ENCODE measurements around the gene ADARB2. TPM values are rescaled to one million over a fixed set of nuclear protein-coding genes. Genes with fewer than 3 reads are reported as not detected.
"Not testable (repeated sequence)": the region's sequence is repeated elsewhere in the genome, so short reads cannot be mapped to it uniquely, and the experiment has no call there.

Gene ADARB2
- total RNA-seq, 1 donor from 2014 or later = 0.06 TPM

DNA sequence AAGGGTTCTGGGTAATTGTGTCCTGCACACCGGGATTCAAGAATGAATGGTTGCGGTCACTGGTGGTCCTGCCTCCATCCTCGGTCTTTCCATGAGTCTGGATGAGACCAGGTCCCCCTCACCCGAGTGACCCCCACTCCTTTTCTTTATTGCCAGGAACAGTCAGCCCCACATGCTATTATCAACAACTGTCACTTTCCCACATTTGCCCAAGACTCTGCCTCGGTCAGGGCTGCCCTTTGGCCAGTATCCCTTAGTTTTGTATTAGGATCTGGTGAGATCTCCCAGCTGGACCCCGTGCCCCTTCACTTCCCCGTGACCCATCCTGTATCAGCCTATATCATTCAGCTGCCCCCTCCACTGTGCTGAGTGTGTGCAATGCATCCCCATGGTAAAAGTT is 288.3 kb downstream of the ADARB2 start:
- no peak for DNase-seq (ENCODE audit: low spot score)

- DNase-seq (ENCODE audit: low spot score) = no peak
These were observed 288.9 kb downstream of the ADARB2 start for GRCh38 chr10:1448252-1448930.

DNA sequence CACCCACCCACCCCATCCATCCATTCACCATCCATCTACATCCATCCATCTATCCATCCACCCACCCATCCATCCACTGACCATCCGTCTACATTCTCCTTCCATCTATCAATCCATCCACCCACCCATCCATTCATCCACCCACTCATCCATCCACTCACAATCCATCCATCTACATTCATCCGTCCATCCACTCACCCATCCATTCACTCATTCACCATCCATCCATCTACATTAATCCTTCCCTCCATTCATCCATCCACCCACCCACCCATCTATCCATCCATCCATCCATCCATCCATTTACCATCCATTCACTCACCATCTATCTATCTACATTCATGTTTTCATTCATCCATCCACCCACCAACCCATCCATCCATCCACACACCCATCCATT is 292.5 kb downstream of the ADARB2 start:
- no peak for DNase-seq (ENCODE audit: low spot score)

GRCh38 chr10:1440897-1441296 is 296.4 kb downstream of the ADARB2 start:
- DNase-seq (ENCODE audit: low spot score) = no peak

DNA sequence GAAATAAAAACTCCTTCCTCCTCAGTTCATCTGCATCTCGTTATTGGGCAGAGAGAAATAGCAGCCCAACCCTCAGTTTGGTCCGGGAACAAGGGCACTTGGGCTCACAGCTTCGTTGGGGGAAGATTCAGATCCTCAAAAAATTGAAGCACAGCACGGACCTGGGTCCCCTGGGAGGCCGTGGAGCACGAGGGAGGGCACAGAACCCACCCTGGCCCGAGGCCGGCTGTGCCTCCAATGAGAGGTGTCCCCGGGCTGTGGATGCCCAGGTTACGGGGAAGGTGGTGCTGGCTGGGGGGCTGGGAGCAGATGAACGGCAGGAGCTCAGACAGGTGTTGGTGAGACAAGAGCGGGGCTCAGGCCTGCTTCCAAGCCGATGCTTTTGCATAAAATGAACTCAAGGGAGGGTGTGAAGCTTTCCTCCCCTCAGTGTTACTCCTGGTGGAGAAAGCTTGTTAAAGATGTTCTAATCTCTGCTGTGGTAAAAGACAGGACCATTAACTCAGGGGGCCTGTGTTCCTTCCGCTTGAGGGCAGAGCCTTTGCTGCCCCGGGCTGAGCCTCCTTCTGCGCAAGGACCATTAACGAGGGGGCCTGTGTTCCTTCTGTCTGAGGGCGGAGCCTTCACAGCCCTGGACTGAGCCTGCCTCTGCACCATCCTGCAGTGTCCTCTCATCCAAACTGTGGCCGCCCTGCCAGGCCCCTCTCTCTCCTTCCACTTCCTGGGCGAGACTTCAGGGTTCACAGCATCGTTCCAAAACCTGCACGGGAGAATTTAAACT is 302.2 kb downstream of the ADARB2 start:
- no peak for DNase-seq (ENCODE audit: low spot score)

- no peak for DNase-seq (ENCODE audit: low spot score)
These were observed 303.1 kb downstream of the ADARB2 start for GRCh38 chr10:1434202-1434601.

DNA sequence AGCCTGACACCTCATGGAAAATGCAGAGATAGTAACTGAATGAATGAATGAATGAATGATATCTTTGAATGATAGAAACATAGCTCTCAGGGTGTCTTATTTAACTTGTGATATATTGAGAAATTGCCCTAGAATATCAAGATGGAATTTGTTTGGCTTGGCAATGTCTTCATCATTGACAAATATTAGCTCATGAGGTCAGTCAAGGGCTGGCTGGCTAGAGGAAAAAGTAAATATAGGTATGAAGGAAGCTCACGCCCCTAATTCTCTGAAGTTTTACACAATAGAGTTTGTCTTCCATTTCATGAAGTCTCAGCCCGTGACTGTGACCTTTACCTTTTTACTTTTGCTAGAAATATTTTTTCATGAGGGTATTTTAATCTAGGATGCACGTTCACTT is 305.2 kb downstream of the ADARB2 start:
- no peak for DNase-seq (ENCODE audit: low spot score)

DNA sequence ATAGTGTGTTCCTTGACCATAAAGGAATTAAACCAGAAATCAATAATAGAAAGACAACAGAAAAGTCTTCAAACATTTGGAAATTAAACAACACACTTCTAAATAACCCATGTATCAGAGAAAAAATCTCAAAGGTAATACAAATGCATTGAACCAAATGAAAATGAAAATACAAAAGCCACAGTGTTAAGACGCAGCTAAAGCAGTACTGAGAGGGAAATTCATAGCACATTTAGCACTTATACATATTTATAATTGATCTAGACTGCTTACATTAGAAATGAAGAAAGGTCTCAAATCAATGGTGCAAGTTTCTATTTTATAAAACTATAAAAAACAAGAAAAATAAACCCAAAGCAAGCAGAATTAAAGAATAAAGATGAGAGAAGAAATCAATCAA is 306.1 kb downstream of the ADARB2 start:
- DNase-seq (ENCODE audit: low spot score) = no peak

DNA sequence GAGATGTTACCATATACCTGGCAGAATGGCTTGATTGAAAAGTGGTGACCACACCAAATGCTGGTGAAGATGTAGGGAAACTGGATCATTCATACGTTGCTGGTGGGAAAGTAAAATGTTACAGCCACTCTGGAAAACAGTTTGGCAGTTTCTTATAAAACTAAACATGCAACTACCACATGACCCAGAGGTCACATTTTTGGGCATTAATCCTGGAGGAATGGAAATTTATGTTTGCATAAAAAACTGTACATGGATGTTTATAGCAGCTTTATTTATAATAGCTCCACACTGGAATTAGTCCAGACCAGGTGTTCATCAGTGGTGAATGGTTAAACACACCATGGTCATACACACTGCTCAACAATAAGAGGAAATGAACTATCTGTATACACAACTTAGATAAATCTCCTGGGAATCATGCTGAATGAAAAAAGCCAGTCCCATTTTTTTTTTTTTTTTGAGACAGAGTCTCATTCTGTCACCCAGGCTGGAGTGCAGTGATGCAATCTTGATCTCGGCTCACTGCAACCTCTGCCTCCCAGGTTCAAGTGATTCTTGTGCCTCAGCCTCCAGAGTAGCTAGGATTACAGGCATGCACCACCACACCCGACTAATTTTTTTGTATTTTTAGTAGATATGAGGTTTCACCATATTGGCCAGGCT is 309.7 kb downstream of the ADARB2 start:
- DNase-seq (ENCODE audit: low spot score) = not testable (repeated sequence)

GRCh38 chr10:1426786-1427185 is 310.5 kb downstream of the ADARB2 start:
- DNase-seq (ENCODE audit: low spot score) = no peak

GRCh38 chr10:1425879-1426278 is 311.4 kb downstream of the ADARB2 start:
- no peak for DNase-seq (ENCODE audit: low spot score)

DNA sequence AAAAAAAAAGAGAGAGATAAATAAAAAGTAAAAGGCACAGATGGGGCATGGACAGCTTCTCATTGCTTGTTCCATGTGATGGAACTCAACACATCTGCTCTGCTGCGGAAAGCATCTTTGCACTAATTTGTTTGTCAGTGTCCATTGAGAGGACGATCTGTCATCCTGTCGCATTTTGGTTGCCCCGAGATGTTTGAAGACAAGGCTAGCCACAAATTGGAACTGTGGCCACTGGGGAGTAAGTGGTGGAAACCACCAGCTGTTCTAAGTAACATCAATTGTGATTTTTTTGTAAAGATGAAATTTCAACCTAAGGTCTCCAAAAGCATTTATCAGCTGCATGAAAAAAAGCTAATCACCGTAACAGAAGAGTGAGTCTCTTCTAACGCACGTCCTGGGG is 312.7 kb downstream of the ADARB2 start:
- no peak for DNase-seq (ENCODE audit: low spot score)

DNA sequence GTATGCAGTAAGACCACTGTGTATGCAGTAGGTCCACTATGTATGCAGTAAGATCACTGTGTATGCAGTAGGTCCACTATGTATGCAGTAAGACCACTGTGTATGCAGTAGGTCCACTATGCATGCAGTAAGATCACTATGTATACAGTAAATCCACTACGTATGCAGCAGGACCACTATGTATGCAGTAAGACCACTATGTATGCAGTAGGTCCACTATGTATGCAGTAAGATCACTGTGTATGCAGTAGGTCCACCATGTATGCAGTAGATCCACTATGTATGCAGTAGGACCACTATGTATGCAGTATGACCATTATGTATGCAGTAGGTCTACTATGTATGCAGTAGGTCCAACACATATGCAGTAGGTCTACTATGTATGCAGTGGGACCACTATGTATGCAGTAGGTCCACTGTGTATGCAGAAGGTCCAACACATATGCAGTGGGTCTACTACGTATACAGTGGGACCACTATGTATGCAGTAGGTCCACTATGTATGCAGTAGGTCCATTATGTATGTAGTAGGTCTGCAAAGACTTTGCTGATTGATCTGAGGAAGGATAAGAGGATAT is 313.6 kb downstream of the ADARB2 start:
- DNase-seq (ENCODE audit: low spot score) = no peak

DNA sequence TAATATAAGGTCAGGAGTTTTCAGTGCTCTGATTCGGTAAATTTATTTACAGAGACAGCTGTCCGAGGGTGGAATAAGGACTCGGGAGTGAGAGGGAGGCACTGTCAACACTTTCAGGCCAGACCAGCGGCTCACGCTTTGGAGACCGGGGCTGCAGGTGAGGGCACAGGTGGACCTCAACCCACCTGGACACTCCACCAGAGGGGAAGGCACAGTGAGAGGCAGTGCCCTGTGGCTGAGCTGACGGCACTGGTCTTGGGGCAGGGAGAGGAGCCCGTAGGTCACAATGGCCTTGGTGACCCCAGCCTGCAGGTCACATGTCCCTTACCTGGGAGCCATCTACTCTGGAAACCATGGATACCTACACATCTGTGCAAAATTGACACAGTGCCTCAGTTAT is 315.1 kb downstream of the ADARB2 start:
- DNase-seq (ENCODE audit: low spot score) = no peak

DNA sequence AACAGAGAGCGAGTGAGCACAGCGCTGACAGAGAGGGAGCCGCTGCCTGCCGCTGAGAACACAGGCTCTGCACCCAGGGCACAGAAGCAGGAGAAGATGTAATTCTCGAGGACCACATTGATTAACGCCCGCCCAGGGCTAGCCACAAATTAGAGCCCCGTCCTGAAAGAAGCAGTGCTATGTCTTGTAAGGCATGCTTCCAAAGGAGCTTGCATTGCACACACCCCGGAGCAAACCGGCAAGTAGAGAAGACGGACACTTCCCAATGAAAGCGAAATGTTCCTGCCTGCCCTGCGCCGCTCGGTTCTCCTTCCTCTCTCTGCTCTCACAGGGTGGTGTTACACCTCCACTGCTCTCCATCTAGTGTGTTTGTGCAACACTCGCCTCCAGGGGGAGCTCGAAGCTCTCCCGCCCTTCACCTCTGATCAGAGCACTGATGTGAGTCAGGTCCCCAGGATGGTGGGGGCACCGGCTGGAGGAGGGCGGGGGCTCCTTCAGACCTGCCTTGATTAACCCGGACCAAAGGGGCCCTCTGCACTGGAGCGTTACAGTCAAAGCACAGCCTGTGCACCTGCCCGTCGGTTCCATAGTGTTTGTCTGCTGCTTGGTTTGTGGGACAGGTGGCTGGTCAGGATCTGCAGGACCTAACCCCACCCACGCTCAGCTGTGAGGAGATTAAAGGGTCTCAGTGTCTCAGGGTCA is 316.5 kb downstream of the ADARB2 start:
- no peak for DNase-seq (ENCODE audit: low spot score)

DNA sequence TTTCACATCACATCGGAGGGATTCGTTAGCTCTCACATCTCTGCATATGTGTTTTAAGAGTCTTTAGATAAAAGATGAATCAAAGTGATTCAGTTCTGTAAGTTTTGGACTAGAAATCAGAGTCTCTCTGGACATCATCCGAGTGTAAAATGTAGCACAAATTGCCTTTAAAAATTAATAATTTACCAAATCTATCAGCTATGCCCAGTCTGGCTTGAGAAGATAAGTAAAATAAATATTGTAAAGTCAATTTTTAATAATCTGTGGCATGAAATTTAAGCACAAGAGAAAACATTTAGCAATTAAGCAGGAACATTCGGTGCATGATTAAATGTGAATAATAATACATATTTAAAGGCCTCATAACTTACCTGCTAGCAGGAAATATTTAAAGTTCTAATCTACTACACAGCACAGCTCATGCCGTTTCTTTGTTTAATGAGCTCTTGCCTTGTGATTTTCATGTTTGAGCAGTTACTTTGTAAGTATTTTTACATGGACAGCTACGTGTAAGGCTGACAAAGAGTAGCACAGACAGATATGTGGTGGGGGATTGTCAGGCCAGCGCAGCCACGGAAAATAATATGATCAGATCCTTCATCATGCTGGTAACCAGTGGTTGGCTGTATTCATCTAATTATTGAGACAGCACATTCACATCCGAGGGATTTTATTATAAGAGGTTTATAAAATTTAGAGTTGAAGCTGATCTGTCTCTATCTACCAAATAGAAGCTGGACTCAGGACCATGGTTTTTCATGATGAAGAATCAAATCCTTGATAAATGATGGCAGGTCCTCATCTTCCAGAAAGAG is 317.3 kb downstream of the ADARB2 start:
- DNase-seq (ENCODE audit: low spot score) = no peak

GRCh38 chr10:1418031-1418550 is 319.2 kb downstream of the ADARB2 start:
- DNase-seq (ENCODE audit: low spot score) = peak; percentile 72

DNA sequence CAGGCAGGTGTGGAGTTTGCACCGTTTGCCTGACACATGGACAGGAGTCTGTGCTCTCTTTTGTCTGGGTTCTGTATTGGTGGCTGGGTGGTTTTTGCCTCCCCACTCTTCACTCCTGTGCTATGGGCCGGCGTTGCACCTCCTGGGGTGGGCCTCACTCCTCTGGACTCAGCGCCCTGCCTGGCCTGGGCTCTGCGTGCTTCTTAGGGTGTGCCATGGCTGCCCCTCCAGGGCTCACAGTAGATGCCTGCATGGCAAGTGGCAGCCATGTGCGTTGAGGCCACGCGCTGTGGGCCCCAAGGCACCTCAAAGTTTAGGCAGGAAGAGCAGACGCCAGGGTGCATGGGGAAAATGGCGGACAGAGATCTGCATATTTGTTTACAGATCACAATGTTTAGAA is 319.8 kb downstream of the ADARB2 start:
- no peak for DNase-seq (ENCODE audit: low spot score)

GRCh38 chr10:1416456-1417037 is 320.8 kb downstream of the ADARB2 start:
- DNase-seq (ENCODE audit: low spot score) = peak; percentile 53

DNA sequence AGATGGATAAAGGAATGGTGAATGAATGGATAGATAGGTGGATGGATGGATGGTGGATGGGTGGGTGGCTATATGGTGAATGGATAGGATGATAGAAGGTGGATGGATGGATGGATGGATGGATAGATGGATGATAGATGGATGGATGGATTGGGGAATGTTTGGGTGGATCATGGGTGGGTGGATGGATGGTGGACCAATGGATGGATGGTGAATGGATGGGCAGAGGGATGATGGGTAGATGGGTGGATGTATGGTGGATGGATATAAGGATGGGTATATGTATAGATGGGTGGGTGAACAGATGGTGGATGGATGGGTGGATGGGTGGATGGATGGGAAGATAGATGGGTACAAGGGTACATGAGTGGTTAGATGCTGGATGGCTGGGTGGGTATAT is 322.4 kb downstream of the ADARB2 start:
- no peak for DNase-seq (ENCODE audit: low spot score)

Data from mesenteric fat pad (tissue), 1 donor.